Suppressor macrophage (primary cell): Measurements from ENCODE around the gene ISL2.
A peak's percentile ranks its signal among the peaks of the same experiment; 100 is the strongest.
"Not testable (repeated sequence)": the region's sequence is repeated elsewhere in the genome, so short reads cannot be mapped to it uniquely, and the experiment has no call there.

Experiments used
- DNase-seq, 4 experiments: peaks; one replicate each; pipeline ENCODE4 v3.0.0-alpha.2; 2020 to 2022
- total RNA-seq, 17 experiments: gene quantifications; one replicate each; lab custom pipeline; 2026; ENCODE audit warnings: mixed read lengths in 6 of 17, inconsistent platforms in 3 of 17; lab: John Stamatoyannopoulos, UW

The ISL2 gene
- total RNA-seq = 0 to 0.88 (median 0.07) reads per million in 17 experiments

DNA sequence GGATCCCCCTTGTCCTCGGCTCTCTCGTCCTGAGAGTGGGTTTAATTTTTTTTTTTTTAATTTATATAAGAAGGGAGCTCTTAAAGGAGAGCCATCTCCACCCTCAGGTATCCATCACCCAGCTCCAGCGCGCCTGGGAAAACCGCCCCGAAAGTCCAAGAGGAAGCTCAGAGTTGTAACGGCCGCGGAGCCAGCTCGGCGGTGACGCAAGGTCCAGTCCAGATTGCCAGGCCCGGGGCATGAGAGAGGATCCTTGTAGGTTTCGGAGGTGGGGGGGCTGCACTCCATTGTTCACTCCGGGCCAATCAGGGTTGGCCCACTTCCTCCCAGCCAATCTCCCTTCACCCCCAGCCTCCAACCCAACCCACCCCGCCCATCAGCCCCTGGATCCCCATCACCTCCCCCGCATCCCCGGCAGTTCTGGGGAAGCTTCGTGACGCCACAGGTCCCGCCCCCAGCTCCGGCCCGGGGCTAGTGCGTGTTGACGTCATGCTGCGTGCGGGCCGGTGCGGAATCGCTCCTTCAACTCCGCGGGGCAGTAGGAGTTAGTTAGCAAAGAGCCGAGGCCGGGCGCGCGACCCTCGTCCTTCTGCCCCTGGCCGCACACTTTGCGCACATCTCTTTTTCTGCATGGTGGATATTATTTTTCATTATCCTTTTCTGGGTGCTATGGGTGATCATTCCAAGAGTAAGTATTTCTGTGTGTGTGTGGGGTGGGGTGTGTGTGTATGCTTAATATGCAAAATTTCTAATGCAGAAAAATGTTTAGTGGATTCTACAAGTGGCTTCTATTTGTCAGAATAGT is at the start of gene ISL2:
Gene ISL2 (plus strand): TSS at position 520 of the 805 bp plus-strand sequence. CDS start 111 bp downstream, at position 631.
- DNase-seq = peak; percentile 84 to 92 (median 87)

DNA sequence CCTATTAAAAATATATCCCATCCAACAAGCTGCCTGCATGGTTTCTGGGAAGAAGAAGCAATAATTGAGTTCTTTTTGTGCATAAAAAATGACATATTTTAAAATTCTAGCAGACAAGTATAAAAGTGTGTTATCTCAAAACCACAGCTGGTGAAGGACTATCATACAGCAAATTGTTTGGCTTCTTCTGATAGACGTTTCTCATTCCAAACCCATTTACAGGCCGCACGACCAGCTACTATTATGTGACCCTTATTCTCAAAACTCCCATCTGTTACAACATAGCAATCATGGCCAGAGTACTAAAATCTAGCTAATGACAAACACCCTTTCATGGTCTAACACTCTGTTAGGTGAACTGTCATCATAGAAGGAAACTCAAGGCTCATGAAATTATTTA is 47.0 kb upstream of the ISL2 start:
- DNase-seq = no peak

DNA sequence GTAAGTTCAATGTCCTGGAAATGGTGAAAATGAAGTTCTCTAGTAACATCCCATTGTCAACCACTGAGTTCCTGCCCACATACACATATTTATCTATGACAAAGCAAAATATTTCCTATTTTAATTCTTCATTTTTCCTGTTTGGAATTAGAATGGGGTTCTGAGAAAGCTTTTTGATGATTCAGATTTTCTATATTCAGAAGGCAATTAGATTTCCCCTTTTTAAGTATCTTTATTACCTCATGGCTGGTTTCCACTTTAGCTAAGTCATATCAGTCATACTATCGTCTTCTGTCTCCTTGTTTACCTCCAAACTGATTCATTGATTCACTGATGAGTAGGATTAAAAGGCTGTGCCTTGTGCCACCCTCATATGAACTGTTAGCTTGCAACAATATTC is 43.2 kb upstream of the ISL2 start:
- peak in 2 of 4 experiments; percentile 62 to 66 for DNase-seq

DNA sequence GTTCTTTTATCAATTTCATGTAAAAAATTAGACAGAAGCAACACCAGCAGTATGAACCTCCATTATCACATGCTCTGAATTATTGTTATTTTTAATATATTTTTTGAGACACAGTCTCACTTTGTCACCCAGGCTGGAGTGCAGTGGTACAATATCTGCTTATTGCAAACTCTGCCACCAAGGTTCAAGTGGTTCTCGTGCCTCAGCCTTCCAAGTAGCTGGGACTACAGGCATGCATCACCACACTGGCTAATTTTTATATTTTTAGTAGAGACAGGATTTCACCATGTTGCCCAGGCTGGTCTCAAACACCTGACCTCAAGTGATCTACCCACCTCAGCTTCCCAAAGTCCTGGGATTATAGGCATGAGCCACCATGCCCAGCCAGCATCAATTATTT is 42.1 kb upstream of the ISL2 start:
- not testable (repeated sequence) for DNase-seq

DNA sequence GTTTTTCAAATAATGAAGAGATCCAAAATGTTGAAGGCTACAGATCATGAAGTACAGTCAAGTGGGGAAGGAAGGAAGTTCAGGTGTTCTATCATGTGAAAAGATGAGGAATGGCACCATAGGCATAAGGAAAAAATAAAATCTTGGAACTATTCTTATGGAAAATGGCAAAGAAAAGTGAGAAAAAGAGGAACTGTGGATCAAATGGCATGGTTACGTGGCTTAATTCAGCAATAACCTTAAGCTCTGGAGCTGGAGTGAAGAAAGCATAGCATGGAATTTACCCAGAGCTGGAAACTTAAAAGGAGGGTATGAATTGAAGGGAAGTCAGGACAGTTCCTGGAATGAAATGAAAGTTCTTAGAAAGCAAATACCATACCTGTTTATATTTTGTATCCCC is 39.7 kb upstream of the ISL2 start:
- DNase-seq = no peak

GRCh38 chr15:76297951-76298350 is 38.6 kb upstream of the ISL2 start:
- not testable (repeated sequence) for DNase-seq

- DNase-seq = no peak
Measured at GRCh38 chr15:76298986-76299385, 37.6 kb upstream of the ISL2 start.

GRCh38 chr15:76299786-76300185 is 36.8 kb upstream of the ISL2 start:
- peak in 3 of 4 experiments; percentile 7 to 48 (median 36) for DNase-seq

DNA sequence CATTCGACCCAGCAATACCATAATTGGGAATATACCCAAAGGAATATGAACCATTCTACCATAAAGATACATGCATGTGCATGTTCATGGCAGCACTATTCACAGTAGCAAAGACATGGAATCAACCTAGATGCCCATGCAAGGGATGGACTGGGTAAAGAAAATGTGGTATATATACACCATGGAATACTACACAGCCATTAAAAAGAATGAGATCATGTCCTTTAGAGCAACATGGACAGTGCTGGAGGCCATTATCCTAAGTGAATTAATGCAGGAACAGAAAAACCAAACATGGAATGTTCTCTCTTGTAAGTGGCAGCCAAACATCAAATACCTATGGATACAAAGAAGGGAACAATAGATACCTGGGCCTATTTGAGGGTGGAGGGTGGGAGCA is 32.7 kb upstream of the ISL2 start:
- DNase-seq = no peak

GRCh38 chr15:76309601-76310330 is 26.8 kb upstream of the ISL2 start:
- DNase-seq = no peak

DNA sequence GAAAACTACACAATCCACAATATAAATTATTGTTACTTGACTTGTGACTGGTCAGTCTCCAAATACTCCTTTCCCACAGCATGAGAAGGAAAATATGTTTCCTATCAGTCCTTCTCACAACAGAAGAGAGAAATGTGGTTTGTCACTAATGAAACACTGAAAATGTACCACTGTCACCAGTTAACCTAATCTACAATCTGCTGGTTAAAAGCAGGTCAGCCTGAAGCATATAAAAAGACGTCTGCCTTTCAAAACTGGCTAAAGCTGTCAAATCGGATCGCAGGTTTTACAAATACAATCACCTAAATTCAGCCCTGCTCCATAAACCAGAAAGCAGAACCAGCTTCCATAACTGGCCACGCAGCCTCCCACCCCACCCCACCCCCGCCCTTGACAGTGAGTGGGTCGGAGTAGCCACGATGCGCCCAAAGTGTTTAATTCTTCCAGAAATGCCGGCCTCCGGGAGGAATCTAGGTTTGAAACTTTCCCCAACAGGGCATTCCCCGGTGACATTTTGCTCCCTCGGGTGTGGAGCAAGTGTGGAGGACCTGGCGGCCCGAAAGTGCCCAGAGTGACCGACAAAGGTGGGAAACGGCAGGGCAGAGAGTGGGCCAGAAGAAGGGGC is 26.0 kb upstream of the ISL2 start:
- peak; percentile 41 to 66 (median 52) for DNase-seq

- peak; percentile 95 to 99 (median 98) for DNase-seq
Measured at GRCh38 chr15:76311100-76311953, 25.2 kb upstream of the ISL2 start, which contains the start of gene ETFA. TSS of gene ETFA (minus strand) at chr15:76311469. CDS start at chr15:76311388, 81 bp downstream.

GRCh38 chr15:76312540-76313174 is 23.9 kb upstream of the ISL2 start:
- no peak for DNase-seq

DNA sequence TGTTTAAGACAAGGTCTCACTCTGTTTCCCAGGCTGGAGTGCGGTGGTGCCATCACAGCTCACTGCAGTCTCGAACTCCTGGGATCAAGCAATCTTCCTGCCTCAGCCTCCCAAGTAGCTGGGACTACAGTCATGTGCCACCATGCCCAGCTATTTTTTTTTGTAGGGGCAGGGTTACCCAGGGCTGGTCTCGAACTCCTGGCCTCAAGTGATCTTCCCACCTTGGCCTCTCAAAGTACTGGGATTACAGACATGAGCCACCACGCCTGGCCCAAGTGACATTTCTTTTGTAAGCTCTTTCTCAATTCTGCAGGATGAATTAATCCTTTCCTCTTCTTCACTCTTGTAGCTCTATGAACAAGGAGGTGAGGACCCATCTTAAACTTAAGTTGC is 23.4 kb upstream of the ISL2 start:
- DNase-seq = not testable (repeated sequence)

- no peak for DNase-seq
Measured at GRCh38 chr15:76313731-76314130, 22.8 kb upstream of the ISL2 start.

DNA sequence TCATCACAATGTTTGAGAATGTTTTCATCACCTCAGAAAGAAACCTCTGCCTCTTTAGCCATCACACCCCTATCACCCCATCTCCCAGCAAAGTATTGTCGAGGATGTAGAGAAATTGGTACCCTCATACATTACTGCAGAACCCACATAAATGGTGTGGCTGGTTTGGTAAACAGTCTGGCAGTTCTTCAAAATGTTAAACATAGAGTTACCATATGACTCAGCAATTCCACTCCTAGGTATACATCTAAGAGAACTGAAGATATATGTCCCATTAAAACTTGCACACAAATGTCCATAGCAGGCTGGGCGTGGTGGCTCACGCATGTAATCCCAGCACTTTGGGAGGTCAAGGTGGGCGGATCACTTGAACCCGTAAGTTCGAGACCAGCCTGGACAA is 16.6 kb upstream of the ISL2 start:
- no peak for DNase-seq

- DNase-seq = no peak
Measured at GRCh38 chr15:76321171-76321570, 15.4 kb upstream of the ISL2 start.

DNA sequence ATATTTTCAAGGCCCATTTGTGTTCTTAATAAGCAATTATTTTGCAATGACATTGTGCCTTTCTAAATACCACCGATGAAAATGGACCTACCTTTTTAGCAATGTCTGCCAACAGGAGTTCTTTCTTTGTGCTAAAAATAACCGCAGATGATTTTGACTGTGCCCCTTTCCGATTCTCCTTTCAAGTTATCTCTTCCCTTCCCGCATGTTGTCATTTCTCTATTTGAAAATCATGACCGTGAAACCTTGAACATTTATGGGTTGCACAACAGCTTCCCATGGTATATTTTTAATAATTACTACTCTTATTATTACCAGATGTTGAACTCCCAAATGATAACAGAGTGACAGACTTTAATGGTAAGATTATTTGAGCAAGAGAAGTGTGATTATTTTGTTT is 15.0 kb upstream of the ISL2 start:
- DNase-seq = no peak

DNA sequence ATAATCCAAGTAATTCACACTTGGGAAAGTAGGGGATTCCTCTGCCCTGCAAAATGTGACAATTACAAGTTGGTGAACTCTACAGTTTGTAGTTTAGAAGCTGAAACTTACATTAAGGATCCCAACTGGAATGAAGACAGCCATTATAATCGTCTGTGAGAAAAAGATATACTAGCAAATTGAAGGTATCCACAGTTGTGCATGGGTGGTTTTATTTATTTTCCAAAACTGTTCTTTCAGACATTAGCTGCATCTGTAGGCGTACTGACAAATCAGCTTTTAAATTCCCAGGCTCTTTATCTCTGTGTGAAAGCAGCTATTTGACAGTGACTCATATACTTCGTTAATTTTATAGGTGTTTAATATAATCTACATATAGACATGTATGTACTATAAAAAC is 12.5 kb upstream of the ISL2 start:
- no peak for DNase-seq

- DNase-seq = no peak
Measured at GRCh38 chr15:76325704-76326103, 10.9 kb upstream of the ISL2 start.

DNA sequence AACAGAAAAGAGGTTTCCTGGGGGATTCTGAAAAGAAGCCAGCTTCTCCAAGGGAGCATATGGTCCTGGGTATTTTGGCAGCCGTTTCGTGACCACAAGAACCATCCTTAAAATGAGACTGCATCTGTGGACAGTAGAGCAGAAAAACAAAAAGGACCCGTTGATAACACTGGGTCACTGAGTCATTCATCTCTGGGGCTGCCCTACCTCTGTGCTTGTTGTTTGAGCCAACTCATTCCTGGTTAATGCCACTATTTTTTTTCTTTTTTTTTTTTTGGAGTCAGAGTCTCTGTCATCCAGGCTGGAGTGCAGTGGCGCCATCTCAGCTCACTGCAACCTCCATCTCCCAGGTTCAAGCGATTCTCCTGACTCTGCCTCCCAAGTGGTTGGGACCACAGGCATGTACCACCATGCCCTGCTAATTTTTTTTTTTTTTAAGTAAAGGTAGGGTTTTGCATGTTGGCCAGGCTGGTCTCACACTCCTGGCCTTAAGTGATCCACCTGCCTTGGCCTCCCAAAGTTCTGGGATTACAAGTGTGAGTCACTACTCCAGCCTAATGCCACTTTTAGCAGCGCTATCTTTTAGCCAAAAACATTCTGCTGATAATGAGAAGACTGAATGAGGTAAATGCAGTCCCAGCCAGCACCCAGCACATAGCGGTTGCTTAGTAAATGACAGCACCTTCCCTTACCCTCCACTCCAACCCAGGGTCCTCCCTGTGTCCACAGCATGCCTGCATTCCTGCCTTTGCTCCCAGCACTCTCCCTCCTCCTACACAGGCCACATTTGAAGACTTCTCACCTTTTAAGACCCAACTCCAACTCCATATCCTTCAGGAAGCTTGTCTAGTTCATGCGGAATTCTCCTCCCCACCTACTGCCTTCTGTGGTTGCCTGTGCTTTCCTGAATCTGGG is 9.1 kb upstream of the ISL2 start:
- no peak for DNase-seq
